Transverse colon (tissue), 4 donors: ENCODE results near the gene MCCC1.

ENCODE experiments used
- CTCF ChIP-seq, 5 experiments: fragments of 200-600 bp in 3 of 5; fragments of 450-650 bp in 2 of 5; sonication (generic) in 3 of 5; IDR thresholded peaks; 1 replicate in 2 of 5; 2 replicates in 3 of 5; pipeline ENCODE4 v1.5.1; 2016 to 2017; ENCODE audit warnings: antibody characterized with exemption in 5 of 5, inconsistent platforms in 3 of 5, mild to moderate bottlenecking in 2 of 5, moderate library complexity in 1 of 5
- EP300 ChIP-seq: sonication (generic); formaldehyde crosslinking; IDR thresholded peaks from one replicate; pipeline ENCODE4 v1.6.1; 2017; ENCODE audit warnings: antibody characterized with exemption, low read depth
- POLR2A ChIP-seq: fragments of 450-650 bp; IDR thresholded peaks from one replicate; pipeline ENCODE4 v1.6.1; 2016; ENCODE audit warnings: antibody characterized with exemption, mild to moderate bottlenecking, moderate library complexity
- POLR2AphosphoS5 ChIP-seq, 3 donors: sonication (generic); formaldehyde crosslinking; IDR thresholded peaks; one replicate each; pipeline ENCODE4 v1.6.1; 2016; ENCODE audit warnings: antibody characterized with exemption in 3 of 3

GRCh38 chr3:183114384-183115178 is 15.3 kb upstream of the MCCC1 start:
- TF ChIP-seq CTCF (IDR thresholded peaks at IDR 0.05) (no peak), EP300 (no peak), POLR2A (no peak), POLR2AphosphoS5 (IDR thresholded peaks at IDR 0.05) (no peak)
